Skin epidermis (tissue), 12 donors: ENCODE data around the gene RAPGEF5.

Source experiments
- H3K27ac ChIP-seq, 21 experiments: fragments of 200-600 bp; sonication (generic) in 11 of 21; one replicate each; pipeline ENCODE4 v1.5.0; 2020; ENCODE audit warnings: mild to moderate bottlenecking in 3 of 21, inconsistent platforms in 2 of 21, moderate library complexity in 2 of 21
- H3K4me3 ChIP-seq, 7 experiments: fragments of 200-600 bp; sonication (generic) in 2 of 7; one replicate each; pipeline ENCODE4 v1.5.0; 2020; ENCODE audit warnings: inconsistent platforms in 2 of 7, mild to moderate bottlenecking in 2 of 7, moderate library complexity in 1 of 7

RAPGEF5 gene

DNA sequence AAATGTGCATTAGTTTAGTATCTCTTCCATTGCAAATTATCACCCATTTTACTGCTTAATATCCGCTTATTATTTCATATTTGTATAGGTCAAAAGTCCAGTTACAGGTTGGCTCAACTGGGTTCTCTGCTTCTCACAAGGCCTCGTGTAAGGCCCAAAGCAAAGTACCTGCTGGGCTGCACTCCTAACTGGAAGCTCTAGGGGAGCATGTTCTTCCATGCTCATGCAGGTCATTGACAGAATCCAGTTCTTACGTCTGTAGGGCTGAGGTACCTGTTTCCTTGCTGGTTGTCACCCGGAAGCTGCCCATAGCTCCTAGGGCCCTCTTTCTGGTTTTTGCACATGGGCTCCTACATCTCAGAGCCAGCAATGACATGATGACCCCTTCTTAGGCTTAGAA is 79.6 kb downstream of the RAPGEF5 start:
- Histone ChIP-seq H3K4me3 (no peak overlapping the region), H3K27ac (no peak overlapping the region)

DNA sequence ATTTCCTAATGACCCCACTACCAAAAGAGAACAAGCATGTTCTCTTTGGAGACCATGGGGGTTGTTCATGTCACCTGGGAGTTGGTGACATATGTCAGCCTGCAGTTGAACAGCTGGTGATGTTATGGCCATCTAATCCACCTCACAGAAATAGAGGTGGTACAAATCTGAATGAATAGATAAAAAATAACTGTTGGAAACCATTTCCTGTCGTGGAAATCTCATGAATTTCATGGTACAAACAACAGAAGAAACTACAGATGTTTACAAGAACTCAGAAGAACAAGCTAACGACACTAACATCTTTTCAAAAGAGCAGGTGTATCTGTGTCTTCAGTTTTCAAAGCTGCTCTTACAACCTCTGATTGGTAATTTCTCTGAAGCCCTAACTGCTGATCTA is 81.3 kb downstream of the RAPGEF5 start:
- Histone ChIP-seq H3K4me3 (no peak overlapping the region), H3K27ac (no peak overlapping the region)

DNA sequence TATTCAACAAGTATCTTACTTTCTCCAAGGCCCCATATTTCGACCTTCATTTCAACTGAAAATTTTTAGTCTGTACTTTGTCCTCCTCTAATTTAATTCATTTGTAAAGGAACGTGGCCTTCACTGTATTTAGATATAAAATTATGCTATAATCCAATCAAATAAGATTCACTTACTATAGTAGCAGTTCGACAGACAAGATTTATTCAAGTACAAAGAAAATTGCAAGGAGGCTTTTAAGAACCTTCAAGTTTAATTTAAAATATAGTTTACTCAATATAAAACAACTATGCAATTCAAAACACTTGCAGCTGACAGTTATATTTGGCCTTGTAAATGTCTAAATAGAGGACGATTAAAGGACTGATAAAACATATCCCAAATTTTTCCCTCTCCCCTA is 85.6 kb downstream of the RAPGEF5 start:
- no peak overlapping the region for H3K27ac ChIP-seq

DNA sequence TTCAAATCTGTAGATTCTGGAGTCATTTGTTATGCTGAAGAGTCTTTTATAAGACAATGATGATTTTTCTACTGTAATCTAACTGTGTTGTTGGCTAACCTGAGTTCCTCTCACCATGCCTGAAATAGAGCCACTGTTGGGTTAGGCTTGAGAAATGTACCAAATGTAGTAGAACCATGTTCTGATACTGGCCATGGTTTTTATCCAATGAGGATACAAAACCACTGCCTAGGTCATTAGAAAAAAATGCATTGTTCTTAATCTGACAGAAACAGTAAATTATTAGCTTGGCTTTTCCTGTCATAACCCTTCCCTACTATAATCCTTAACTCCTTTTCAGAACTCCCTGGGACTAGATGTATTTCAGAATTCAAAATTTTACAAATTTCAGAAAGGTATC is 86.6 kb downstream of the RAPGEF5 start:
- Histone ChIP-seq H3K27ac (no peak overlapping the region), H3K4me3 (no peak overlapping the region)

More for the DNA sequence above, 85.6 kb downstream of the RAPGEF5 start:
- no peak overlapping the region for H3K4me3 ChIP-seq

DNA sequence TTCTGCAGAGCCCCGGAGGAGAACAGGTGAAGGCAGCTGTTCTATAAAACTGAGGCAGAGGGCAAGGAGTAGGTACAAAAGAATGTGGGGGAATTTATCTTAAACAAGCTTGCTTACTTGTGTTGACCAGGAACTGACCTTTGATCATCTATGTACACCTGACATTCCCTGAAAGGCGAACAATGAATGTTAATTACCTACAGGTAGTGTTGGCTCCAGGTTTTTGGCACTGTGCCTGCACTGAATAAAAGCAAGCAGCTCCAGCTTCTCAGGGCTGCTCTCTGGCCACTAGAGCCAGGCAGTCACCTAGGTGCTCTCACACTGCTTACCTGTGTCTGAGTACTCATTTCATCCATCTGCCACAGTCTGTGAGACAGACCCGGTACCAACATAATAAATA is 87.0 kb downstream of the RAPGEF5 start:
- no peak overlapping the region for H3K27ac ChIP-seq
- no peak overlapping the region for H3K4me3 ChIP-seq

DNA sequence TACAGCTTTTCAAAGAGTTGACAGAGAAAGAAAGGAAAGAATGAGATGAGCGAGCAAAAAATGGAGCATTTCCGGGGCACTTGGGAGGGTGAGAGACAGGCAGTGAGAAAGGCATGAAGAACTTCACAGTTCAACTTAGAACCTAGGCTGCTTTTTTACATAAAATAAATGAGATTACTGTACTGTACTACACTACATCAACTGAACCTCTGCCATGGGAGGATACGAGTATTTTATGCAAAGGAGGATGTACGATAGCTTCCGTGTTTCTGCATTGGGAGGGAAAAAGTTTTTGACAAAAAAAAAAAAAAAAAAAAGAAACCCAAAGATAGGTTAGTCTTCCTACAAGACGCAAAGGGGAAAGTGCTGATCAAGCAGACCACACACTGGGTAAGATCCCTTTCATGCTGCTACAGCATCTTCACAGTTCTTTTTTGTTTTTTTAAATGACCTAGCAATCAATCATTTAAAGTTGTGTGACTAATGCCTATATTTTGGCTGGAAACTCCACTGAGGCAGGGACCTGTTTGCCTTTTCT is 88.0 kb downstream of the RAPGEF5 start:
- no peak overlapping the region for H3K4me3 ChIP-seq
- no peak overlapping the region for H3K27ac ChIP-seq

DNA sequence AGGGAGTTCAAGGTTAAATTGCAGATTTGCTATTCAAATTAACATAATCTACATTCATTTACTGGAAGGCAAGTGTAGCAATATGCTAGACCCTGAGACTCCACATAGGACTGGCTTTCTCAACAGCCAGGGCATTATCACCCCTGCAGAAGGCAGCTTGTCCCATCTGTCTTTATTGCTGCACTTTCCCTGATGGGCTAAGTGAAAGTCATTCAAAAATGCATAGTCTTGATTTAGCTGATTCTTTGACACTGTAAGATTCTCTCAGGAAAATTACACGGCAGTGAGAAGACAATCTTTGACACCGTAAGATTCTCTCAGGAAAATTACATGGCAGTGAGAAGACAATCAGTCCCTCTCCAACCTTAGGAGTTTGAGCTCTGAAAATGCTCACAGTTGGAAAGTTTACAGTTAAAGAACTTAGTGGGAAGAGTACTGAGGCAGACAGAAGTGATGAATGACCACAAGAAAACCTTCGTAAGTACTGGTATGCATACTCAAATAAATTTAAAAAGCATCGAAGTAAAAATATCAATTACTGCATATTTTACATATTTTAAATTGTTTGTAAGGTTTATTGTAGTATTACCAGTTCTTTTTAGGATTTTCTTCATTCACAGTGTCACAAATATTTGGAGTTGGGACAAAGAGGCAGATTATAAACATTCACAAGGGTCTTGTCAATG is 88.9 kb downstream of the RAPGEF5 start:
- no peak overlapping the region for H3K27ac ChIP-seq

DNA sequence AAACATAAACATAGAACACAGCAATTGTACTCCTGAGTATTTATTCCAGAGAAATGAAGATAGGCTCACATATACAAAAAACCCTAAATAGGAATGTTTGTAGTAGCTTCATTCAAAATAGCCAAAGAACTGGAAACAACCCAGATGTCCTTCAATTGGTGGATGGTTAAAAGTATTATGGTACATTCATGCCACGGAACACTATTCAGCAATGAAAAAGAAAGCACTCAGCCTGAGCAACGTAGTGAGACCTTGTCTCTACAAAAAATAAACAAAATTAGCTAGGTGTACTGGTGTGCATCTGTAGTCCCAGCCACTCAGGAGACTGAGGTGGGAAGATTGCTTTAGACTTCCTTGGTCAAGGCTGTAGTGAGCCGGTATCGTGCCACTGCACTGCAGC is 94.4 kb downstream of the RAPGEF5 start:
- no peak overlapping the region for H3K27ac ChIP-seq
- H3K4me3 ChIP-seq, result no peak overlapping the region

More for the DNA sequence above, 88.9 kb downstream of the RAPGEF5 start:
- H3K4me3 ChIP-seq, result no peak overlapping the region

DNA sequence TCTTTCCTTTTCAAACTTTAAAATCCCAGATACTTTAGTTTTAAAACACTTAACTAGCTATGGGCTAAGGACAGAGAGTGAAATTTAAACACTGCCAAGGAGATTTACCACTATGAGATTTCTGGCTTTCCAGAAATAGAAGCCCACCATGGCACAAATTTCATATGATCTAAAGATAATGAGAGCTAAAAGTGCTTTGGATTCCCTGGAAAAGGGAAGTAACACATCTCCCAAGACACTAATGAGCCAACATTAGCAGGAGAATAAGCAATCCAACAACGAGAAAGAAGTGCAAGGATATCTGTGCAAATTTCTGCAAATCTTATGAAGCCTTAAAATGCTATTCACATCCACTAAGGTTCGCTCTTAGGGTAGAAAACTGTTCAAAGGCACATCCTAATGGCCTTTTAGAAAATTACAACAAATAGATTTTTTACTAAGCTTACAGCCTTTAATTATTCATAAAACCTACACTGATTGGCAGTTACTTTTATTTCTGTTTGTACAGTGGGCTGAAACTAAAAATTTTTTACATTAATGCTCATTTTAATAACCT is 100.3 kb downstream of the RAPGEF5 start:
- H3K4me3 ChIP-seq, result no peak overlapping the region
- H3K27ac ChIP-seq, result no peak overlapping the region

DNA sequence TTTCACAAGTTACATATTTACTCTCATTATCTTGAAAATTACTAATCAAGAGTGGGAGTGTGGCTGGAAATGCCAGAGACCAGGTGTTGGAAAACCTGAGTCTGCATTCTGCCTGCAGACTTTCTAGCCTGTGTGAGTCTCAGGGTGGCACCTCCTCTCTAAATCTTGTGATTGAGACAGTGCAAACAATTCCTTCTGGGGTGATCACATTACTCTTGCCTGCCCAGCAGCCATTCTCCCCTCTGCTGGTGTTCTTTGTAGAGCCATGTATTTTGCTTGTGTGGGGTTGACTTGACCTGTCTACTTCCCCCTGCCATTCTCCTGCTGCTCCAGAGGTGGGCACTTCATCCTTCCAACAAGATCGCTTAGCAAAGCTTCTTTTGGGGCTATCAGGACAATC is 101.1 kb downstream of the RAPGEF5 start:
- no peak overlapping the region for H3K27ac ChIP-seq
- no peak overlapping the region for H3K4me3 ChIP-seq

DNA sequence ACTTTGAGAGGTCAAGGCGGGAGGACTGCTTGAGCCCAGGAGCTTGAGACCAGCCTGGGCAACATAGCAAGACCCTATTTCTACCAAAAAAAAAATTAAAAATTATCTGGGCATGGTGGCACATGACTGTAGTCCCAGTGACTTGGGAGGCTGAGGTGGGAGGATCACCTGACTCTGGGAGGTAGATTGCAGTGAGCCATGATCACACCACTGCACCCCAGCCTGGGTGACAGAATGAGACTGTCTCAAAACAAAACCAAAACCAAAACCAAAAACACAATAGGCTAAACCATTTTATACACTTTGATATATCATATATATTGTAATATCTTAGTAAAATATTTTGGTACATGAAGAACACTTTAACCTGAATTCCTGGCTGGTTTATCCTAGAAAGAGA is 101.6 kb downstream of the RAPGEF5 start:
- H3K27ac ChIP-seq, result no peak overlapping the region
- H3K4me3 ChIP-seq, result no peak overlapping the region

DNA sequence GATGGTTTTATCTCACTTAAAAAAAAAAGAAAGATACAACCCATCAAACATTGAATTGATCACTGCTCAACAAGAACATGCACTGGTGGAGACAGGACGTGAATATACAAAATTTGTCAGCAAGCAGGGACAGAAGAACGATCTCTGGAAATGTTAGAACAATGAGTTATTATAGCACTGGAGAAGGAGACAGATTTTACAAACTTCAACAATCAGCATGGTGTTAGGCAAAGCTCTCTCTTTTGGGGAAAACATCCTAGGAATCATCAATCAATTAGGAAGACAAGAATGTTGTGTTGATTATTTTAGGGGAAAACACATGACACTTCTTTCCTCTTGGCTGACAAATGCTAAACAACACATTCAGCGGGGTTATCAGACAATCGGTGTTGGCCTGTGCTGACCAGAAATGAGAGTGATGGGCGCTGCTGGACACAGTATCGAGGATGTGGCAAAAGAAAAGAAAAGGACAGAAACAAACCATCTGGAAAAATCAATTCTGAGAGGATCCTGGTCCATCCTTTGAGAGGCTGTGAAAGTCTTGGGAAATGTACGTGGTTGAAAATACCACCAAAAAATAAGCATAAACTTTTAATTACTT is 103.9 kb downstream of the RAPGEF5 start:
- no peak overlapping the region for H3K4me3 ChIP-seq
- no peak overlapping the region for H3K27ac ChIP-seq

DNA sequence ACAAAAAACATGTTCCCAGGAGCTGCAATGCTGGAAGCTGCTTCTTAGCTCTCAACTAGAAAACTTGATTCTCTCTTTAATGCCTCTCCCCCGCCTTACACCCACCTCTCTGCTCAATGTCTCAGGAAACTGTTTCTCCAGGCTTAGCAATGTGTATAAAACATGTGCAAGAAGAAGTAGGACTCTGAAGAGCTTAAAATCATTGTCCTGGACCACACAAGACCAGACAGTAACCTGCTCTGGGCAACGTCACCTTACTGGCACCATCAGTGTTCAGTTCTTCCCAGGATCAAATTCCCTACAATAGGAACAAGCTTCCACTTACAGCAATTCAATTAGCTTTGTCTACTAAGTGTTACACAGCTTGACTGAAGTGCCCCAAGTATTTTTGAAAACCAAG is 104.9 kb downstream of the RAPGEF5 start:
- Histone ChIP-seq H3K27ac (no peak overlapping the region), H3K4me3 (no peak overlapping the region)

DNA sequence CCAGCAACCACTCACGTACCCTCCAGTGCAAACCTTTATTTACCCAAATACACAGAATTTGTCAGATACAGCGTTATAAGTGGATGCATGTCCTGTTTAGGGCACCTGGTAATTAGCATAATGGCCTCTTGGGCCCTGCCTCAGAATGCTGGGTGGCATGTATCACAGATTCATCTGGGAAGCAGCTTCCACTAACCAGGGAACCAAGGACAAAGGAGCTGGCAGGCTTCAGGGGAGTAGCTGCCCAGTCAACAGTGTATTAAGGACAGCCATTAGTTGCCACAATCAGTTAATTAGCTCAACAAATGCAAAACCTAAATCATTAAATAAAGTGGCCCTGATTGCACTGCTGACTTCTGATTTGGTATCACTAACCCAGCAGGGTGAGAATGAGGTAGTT is 105.7 kb downstream of the RAPGEF5 start:
- Histone ChIP-seq H3K27ac (no peak overlapping the region), H3K4me3 (no peak overlapping the region)

DNA sequence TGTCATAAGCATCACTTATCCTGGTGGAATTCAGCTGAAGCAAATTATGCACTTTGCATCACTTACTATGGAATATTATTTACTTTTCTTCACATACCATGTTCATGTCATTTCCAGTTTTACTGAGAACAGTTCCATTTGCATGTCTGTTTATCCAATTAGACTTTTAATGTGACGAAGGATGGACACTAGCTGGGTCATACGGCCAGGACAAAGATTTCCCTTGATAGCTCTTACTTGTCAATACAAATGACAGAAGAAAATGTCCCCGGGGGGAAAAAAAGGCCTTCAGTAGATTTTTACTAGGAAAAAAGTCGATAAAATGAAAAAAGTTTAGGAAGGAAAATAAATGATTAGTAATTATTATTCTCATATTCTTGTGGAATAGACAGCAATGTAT is 106.6 kb downstream of the RAPGEF5 start:
- Histone ChIP-seq H3K27ac (no peak overlapping the region), H3K4me3 (no peak overlapping the region)

DNA sequence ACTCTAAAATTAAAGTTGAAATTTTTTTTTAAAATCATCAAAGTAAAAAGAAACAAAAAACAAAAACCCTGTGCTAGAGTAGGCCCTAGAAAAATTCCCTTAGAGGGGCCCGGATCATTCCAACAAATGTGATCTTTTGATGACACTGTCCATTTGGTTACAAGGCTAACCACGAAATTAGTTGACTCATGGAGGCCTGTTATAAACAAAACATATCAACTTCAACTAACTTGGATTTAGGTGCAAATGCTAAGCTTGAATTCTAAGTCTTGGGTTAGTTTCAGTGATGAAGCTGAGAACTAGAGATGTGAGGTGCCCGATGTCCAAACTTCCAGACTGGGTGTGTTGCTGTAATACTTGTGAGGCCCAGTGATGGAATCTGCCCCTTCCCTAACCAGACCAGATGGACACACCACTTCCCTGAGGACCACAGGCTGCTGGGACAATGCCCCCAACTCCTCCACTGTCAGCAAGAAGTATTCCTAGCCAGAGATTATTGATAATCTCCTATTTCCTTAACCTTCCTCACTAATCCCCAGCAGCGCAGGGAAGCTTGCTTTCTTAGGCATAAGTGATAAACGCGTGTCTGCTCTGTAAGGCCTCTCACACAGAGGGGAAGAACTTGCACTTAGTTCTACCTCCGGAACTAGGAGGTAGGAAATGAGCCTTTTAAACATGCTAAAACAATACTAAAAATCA is 108.7 kb downstream of the RAPGEF5 start:
- H3K4me3 ChIP-seq, result no peak overlapping the region
- H3K27ac ChIP-seq, result peak overlapping the region in 1 of 21 experiments; percentile 6

DNA sequence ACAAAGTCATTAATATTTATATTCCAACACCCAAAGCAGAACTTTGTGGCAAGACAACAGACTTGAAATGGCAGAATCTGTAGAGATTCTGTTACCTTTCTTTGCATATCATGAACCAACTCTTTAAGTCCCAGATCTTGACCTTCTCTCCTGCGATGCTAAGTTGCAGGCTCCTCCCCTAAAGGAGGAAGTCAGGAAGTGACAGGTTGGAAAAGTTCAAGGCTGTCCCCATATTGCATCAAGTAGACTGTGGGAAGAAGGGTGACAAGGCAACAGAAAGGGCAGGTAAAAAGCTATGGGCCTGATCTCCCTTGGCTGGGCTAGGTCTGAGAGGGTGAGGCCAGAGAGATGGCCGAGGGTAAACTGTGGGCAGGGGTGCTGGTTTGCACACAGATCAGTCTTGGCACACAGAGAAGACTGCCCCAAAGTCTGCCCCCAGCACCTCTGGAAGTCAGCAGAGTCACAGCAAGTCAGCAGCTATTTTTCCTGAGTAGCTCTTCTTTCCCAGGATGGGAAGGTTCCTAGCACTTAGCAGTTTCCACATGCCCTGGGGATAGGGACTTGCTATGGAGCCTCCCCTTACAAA is 115.1 kb downstream of the RAPGEF5 start:
- Histone ChIP-seq H3K4me3 (no peak overlapping the region), H3K27ac (no peak overlapping the region)

DNA sequence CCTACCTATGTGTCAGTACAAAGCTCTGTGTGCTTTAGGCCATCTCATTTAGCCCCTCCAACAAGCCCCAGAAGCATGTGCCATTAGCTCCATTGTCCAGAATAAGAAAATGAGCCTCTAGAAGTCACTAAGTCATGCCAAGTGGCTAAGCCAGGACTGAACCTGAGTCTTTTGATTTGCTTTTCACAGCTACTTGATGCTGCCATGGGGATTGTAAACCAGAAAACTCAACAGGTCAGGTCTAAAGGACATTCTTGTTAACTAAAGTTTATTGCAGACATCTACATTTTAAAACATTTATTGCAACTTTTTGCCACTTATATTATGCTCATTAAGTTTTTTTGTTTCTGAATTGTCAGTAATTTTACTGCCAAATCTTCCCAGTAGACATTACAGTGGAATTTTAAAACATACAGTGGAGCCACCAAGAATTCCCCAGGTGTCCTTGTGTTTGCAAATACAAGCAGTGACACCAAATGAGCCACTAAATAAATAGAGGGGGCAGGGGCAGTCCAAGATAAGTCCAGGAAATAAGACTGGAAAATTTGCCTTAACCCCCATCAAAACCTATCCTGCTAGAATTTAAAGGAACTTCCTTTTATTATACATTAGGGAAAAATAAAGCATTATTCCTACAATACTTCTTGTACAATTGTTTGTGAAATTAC is 115.9 kb downstream of the RAPGEF5 start:
- Histone ChIP-seq H3K4me3 (no peak overlapping the region), H3K27ac (no peak overlapping the region)

DNA sequence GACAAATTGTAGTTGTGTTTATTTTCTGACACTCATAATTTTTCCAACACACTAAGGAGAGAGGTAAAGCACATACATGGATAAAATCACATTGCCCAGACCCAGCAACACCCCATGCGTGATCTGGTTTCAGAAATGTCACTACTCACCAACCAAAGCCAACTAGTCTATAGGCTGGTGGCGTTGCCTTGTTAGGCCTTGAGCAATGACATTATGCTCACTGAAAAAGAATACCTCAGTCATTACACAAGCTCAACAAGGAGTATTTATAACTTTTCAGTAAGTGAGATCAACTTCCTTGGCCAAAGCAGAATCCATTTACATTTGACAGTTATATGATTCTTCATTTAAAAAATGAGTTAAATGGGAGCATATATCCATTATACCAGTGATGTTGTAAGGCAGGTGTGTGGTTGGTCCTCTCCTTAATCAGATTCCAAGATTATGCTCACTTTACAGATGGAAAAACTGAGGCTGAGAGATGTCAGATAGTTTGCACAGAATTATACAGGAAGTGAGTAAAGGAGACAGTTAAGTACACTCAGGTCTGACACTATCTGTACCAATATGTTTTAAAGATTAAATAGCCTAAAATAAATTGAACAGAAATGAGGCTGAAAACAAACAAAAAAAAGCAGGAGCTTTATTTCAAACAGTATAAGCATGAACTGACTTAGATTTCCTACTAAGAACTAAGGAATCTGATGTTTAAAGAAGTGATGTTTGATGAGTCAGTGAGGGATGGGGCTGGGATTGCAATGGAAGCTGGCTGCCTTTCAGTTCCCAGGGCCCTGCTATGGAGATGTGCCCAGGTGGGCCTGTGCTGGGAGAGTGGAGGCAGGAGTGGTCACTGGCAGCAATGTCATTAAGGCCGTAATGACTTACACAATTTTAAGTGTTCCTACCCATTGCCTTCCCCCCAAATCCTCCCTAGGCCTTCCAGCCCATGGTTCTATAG is 118.3 kb downstream of the RAPGEF5 start:
- H3K27ac ChIP-seq, result no peak overlapping the region
- H3K4me3 ChIP-seq, result no peak overlapping the region
